Stomach smooth muscle (tissue), 2 donors: ENCODE measurements around the gene USP5.
A peak's percentile ranks its signal among the peaks of the same experiment; 100 is the strongest.

Source experiments
- H3K27ac ChIP-seq: one replicate; pipeline ENCODE4 v1.7.0; 2013; ENCODE audit warnings: mild to moderate bottlenecking, low read length, inconsistent platforms
- H3K27me3 ChIP-seq, 2 donors: one replicate each; pipeline ENCODE4 v1.7.0; 2013; ENCODE audit warnings: low read length in 2 of 2; ENCODE audit not compliant: insufficient read depth in 2 of 2, control insufficient read depth in 1 of 2
- H3K36me3 ChIP-seq, 2 donors: one replicate each; pipeline ENCODE4 v1.7.0; 2013; ENCODE audit warnings: low read length in 2 of 2; ENCODE audit not compliant: control insufficient read depth in 2 of 2, insufficient read depth in 2 of 2
- H3K4me1 ChIP-seq: one replicate; pipeline ENCODE4 v1.7.0; 2013; ENCODE audit warnings: low read length; ENCODE audit not compliant: control insufficient read depth, insufficient read depth
- H3K4me3 ChIP-seq, 2 donors: one replicate each; pipeline ENCODE4 v1.7.0; 2013; ENCODE audit warnings: low read length in 2 of 2
- H3K9ac ChIP-seq, 2 donors: one replicate each; pipeline ENCODE4 v1.7.0; 2013; ENCODE audit warnings: low read length in 2 of 2, mild to moderate bottlenecking in 1 of 2
- H3K9me3 ChIP-seq, 2 donors: one replicate each; pipeline ENCODE4 v1.7.0; 2013; ENCODE audit warnings: low read length in 2 of 2; ENCODE audit not compliant: control insufficient read depth in 2 of 2
- donor health status: healthy.
- donor health status: Pancreatic carcinoma.

The USP5 gene

GRCh38 chr12:6819106-6820030 lies 32.6 kb upstream of the USP5 start:
- Histone ChIP-seq H3K27ac (no peak overlapping the region), H3K9ac (no peak overlapping the region)

GRCh38 chr12:6820166-6820565 lies 31.8 kb upstream of the USP5 start:
- Histone ChIP-seq H3K9me3 (no peaks in the 10 kb centered on the region), H3K27ac (no peak overlapping the region), H3K27me3 (peaks cover 0 to 18% of the 10 kb centered on the region in 2 donors), H3K4me1 (peaks cover 21% of the 10 kb centered on the region), H3K9ac (no peak overlapping the region), H3K4me3 (no peak overlapping the region), H3K36me3 (no peaks in the 10 kb centered on the region)

More at GRCh38 chr12:6819106-6820030, 32.6 kb upstream of the USP5 start:
- Histone ChIP-seq H3K4me3 (no peak overlapping the region), H3K4me1 (peaks cover 18% of the 10 kb centered on the region), H3K9me3 (no peaks in the 10 kb centered on the region), H3K27me3 (peaks cover 0 to 21% of the 10 kb centered on the region in 2 donors), H3K36me3 (no peaks in the 10 kb centered on the region)

- Histone ChIP-seq H3K9me3 (no peaks in the 10 kb centered on the region), H3K27ac (no peak within 1 kb of the TSS), H3K4me3 (peak within 1 kb of the TSS; percentile 70 to 72), H3K9ac (peak within 1 kb of the TSS; percentile 47 to 60), H3K36me3 (no peaks in the 10 kb centered on the region), H3K4me1 (peaks cover 32% of the 10 kb centered on the region), H3K27me3 (peaks cover 0 to 16% of the 10 kb centered on the region in 2 donors)
Observed at GRCh38 chr12:6821591-6822425, 30.1 kb upstream of the USP5 start, which contains the start of gene GPR162. GPR162 (plus strand) TSS chr12:6821821; CDS start chr12:6823899, 2,078 bp downstream.

- Histone ChIP-seq H3K9ac (peak overlapping the region; percentile 47 to 60), H3K4me1 (peaks cover 40% of the 10 kb centered on the region), H3K27ac (no peak overlapping the region), H3K27me3 (peaks cover 0 to 16% of the 10 kb centered on the region in 2 donors), H3K36me3 (no peaks in the 10 kb centered on the region), H3K4me3 (peak overlapping the region; percentile 70 to 72), H3K9me3 (no peaks in the 10 kb centered on the region)
Observed at GRCh38 chr12:6822426-6823135, 29.4 kb upstream of the USP5 start.

- H3K9ac ChIP-seq: no peak overlapping the region
- peaks cover 41% of the 10 kb centered on the region for H3K4me1 ChIP-seq
- H3K4me3 ChIP-seq: no peak overlapping the region
- H3K36me3 ChIP-seq: no peaks in the 10 kb centered on the region
- H3K27me3 ChIP-seq: peaks cover 0 to 16% of the 10 kb centered on the region in 2 donors
- no peak overlapping the region for H3K27ac ChIP-seq
- no peaks in the 10 kb centered on the region for H3K9me3 ChIP-seq
Observed at GRCh38 chr12:6823182-6824084, 28.5 kb upstream of the USP5 start.

GRCh38 chr12:6824085-6824775 lies 27.7 kb upstream of the USP5 start:
- H3K27ac ChIP-seq: no peak overlapping the region
- H3K4me1 ChIP-seq: peaks cover 41% of the 10 kb centered on the region
- peaks cover 0 to 16% of the 10 kb centered on the region in 2 donors for H3K27me3 ChIP-seq
- no peaks in the 10 kb centered on the region for H3K9me3 ChIP-seq
- no peak overlapping the region for H3K9ac ChIP-seq
- no peak overlapping the region for H3K4me3 ChIP-seq
- no peaks in the 10 kb centered on the region for H3K36me3 ChIP-seq

GRCh38 chr12:6824901-6825381 lies 27.0 kb upstream of the USP5 start:
- peak overlapping the region in 1 of 2 donors; percentile 59 for H3K4me3 ChIP-seq
- H3K9ac ChIP-seq: peak overlapping the region; percentile 13 to 39
- H3K27me3 ChIP-seq: peaks cover 0 to 16% of the 10 kb centered on the region in 2 donors
- no peak overlapping the region for H3K27ac ChIP-seq
- H3K4me1 ChIP-seq: peaks cover 47% of the 10 kb centered on the region
- H3K9me3 ChIP-seq: no peaks in the 10 kb centered on the region
- H3K36me3 ChIP-seq: no peaks in the 10 kb centered on the region

- H3K4me1 ChIP-seq: peaks cover 51% of the 10 kb centered on the region
- peak overlapping the region; percentile 13 to 39 for H3K9ac ChIP-seq
- H3K4me3 ChIP-seq: peak overlapping the region in 1 of 2 donors; percentile 59
- H3K27ac ChIP-seq: no peak overlapping the region
- H3K36me3 ChIP-seq: peaks cover 0 to 2% of the 10 kb centered on the region in 2 donors
- no peaks in the 10 kb centered on the region for H3K9me3 ChIP-seq
- peaks cover 0 to 16% of the 10 kb centered on the region in 2 donors for H3K27me3 ChIP-seq
Observed at GRCh38 chr12:6825398-6826124, 26.4 kb upstream of the USP5 start.
